ENCODE data around the gene MMD2.
"Not testable (repeated sequence)": the region's sequence is repeated elsewhere in the genome, so short reads cannot be mapped to it uniquely, and the experiment has no call there.

Gene MMD2

GRCh38 chr7:4975626-4976025 is 16.6 kb upstream of the MMD2 start:
- not testable (repeated sequence) for H2BK120ac ChIP-seq (ENCODE audit: low read depth, low read length); H3K14ac ChIP-seq (ENCODE audit: low read length); H3K9ac ChIP-seq (ENCODE audit: low read depth, low read length, poor library complexity); H2AFZ ChIP-seq (ENCODE audit: low read length); DNase-seq (ENCODE audit: low spot score); H4K91ac ChIP-seq (ENCODE audit: low read depth, low read length, poor library complexity); H3K27me3 ChIP-seq (ENCODE audit: control insufficient read depth in 3 of 3, insufficient read depth in 3 of 3, low read depth in 1 of 3, low read length in 3 of 3); H3K18ac ChIP-seq (ENCODE audit: low read length); H3K4me3 ChIP-seq (ENCODE audit: low read length in 2 of 2); H2BK5ac ChIP-seq (ENCODE audit: low read length); H3K79me1 ChIP-seq (ENCODE audit: low read depth, low read length); H3K9me3 ChIP-seq (replicated peaks in 1 of 2; ENCODE audit: control insufficient read depth in 2 of 2, insufficient read depth in 1 of 2, low read depth in 1 of 2, low read length in 2 of 2); H3K4ac ChIP-seq (ENCODE audit: low read length); H3K23ac ChIP-seq (ENCODE audit: low read depth, low read length, poor library complexity); H3K4me2 ChIP-seq (ENCODE audit: insufficient read depth, low read length, poor library complexity, severe bottlenecking); H2BK12ac ChIP-seq (ENCODE audit: low read length); H3K4me1 ChIP-seq (ENCODE audit: control insufficient read depth in 2 of 2, insufficient read depth in 1 of 2, low read depth in 1 of 2, low read length in 2 of 2); H2BK15ac ChIP-seq (ENCODE audit: low read length); H2AK5ac ChIP-seq (ENCODE audit: low read depth, low read length); H3K27ac ChIP-seq (replicated peaks; ENCODE audit: low read length); H4K8ac ChIP-seq (ENCODE audit: low read depth, low read length)
- peaks cover 6 to 46% of the 10 kb centered on the region in 2 donors for H3K36me3 ChIP-seq (replicated peaks in 1 of 2; ENCODE audit: control insufficient read depth in 2 of 2, insufficient read depth in 2 of 2, low read length in 2 of 2)
- WGBS, 2 donors (ENCODE audit: extremely low coverage in 2 of 2, insufficient read length in 2 of 2, insufficient replicate concordance in 1 of 2): no CpG with 5 or more reads among the region's 13 CpGs

- Histone ChIP-seq H3K4me1 (ENCODE audit: control insufficient read depth in 2 of 2, insufficient read depth in 1 of 2, low read depth in 1 of 2, low read length in 2 of 2) (no peaks in the 10 kb centered on the region), H3K9me3 (replicated peaks in 1 of 2; ENCODE audit: control insufficient read depth in 2 of 2, insufficient read depth in 1 of 2, low read depth in 1 of 2, low read length in 2 of 2) (no peaks in the 10 kb centered on the region), H3K23ac (ENCODE audit: low read depth, low read length, poor library complexity) (peak overlapping the region; percentile 100), H3K4me3 (ENCODE audit: low read length in 2 of 2) (peak overlapping the region; percentile 80 to 95), H2AFZ (ENCODE audit: low read length) (peak overlapping the region; percentile 95), H3K27ac (replicated peaks; ENCODE audit: low read length) (peak overlapping the region; percentile 67), H2BK12ac (ENCODE audit: low read length) (no peak overlapping the region), H2AK5ac (ENCODE audit: low read depth, low read length) (no peak overlapping the region), H3K9ac (ENCODE audit: low read depth, low read length, poor library complexity) (peak overlapping the region; percentile 97), H3K4ac (ENCODE audit: low read length) (no peak overlapping the region), H3K27me3 (ENCODE audit: control insufficient read depth in 3 of 3, insufficient read depth in 3 of 3, low read depth in 1 of 3, low read length in 3 of 3) (no peaks in the 10 kb centered on the region), H3K14ac (ENCODE audit: low read length) (no peak overlapping the region), H4K8ac (ENCODE audit: low read depth, low read length) (peak overlapping the region; percentile 82), H4K91ac (ENCODE audit: low read depth, low read length, poor library complexity) (no peak overlapping the region), H3K36me3 (replicated peaks in 1 of 2; ENCODE audit: control insufficient read depth in 2 of 2, insufficient read depth in 2 of 2, low read length in 2 of 2) (peaks cover 6 to 29% of the 10 kb centered on the region in 2 donors), H3K79me1 (ENCODE audit: low read depth, low read length) (peaks cover 3% of the 10 kb centered on the region), H2BK15ac (ENCODE audit: low read length) (no peak overlapping the region), H3K18ac (ENCODE audit: low read length) (no peak overlapping the region), H2BK5ac (ENCODE audit: low read length) (no peak overlapping the region), H2BK120ac (ENCODE audit: low read depth, low read length) (no peak overlapping the region), H3K4me2 (ENCODE audit: insufficient read depth, low read length, poor library complexity, severe bottlenecking) (peak overlapping the region; percentile 80)
- DNase-seq (ENCODE audit: low spot score): peak; percentile 92
- WGBS, 2 donors (ENCODE audit: extremely low coverage in 2 of 2, insufficient read length in 2 of 2, insufficient replicate concordance in 1 of 2): no CpG with 5 or more reads among the region's 41 CpGs
These were observed 14.8 kb upstream of the MMD2 start for GRCh38 chr7:4973728-4974198.

GRCh38 chr7:4972446-4972845 is 13.5 kb upstream of the MMD2 start:
- no CpG with 5 or more reads among the region's 10 CpGs for WGBS, 2 donors (ENCODE audit: extremely low coverage in 2 of 2, insufficient read length in 2 of 2, insufficient replicate concordance in 1 of 2)
- H3K9me3 ChIP-seq (replicated peaks in 1 of 2; ENCODE audit: control insufficient read depth in 2 of 2, insufficient read depth in 1 of 2, low read depth in 1 of 2, low read length in 2 of 2); H4K91ac ChIP-seq (ENCODE audit: low read depth, low read length, poor library complexity); DNase-seq (ENCODE audit: low spot score); H3K27me3 ChIP-seq (ENCODE audit: control insufficient read depth in 3 of 3, insufficient read depth in 3 of 3, low read depth in 1 of 3, low read length in 3 of 3); H3K4me1 ChIP-seq (ENCODE audit: control insufficient read depth in 2 of 2, insufficient read depth in 1 of 2, low read depth in 1 of 2, low read length in 2 of 2); H2BK120ac ChIP-seq (ENCODE audit: low read depth, low read length); H2BK12ac ChIP-seq (ENCODE audit: low read length); H4K8ac ChIP-seq (ENCODE audit: low read depth, low read length); H3K23ac ChIP-seq (ENCODE audit: low read depth, low read length, poor library complexity); H3K9ac ChIP-seq (ENCODE audit: low read depth, low read length, poor library complexity); H2AK5ac ChIP-seq (ENCODE audit: low read depth, low read length); H3K27ac ChIP-seq (replicated peaks; ENCODE audit: low read length); H2BK15ac ChIP-seq (ENCODE audit: low read length); H3K4me3 ChIP-seq (ENCODE audit: low read length in 2 of 2); H3K79me1 ChIP-seq (ENCODE audit: low read depth, low read length); H2AFZ ChIP-seq (ENCODE audit: low read length); H3K18ac ChIP-seq (ENCODE audit: low read length); H2BK5ac ChIP-seq (ENCODE audit: low read length); H3K14ac ChIP-seq (ENCODE audit: low read length); H3K4me2 ChIP-seq (ENCODE audit: insufficient read depth, low read length, poor library complexity, severe bottlenecking); H3K4ac ChIP-seq (ENCODE audit: low read length): not testable (repeated sequence)
- peaks cover 1 to 15% of the 10 kb centered on the region in 2 donors for H3K36me3 ChIP-seq (replicated peaks in 1 of 2; ENCODE audit: control insufficient read depth in 2 of 2, insufficient read depth in 2 of 2, low read length in 2 of 2)

DNA sequence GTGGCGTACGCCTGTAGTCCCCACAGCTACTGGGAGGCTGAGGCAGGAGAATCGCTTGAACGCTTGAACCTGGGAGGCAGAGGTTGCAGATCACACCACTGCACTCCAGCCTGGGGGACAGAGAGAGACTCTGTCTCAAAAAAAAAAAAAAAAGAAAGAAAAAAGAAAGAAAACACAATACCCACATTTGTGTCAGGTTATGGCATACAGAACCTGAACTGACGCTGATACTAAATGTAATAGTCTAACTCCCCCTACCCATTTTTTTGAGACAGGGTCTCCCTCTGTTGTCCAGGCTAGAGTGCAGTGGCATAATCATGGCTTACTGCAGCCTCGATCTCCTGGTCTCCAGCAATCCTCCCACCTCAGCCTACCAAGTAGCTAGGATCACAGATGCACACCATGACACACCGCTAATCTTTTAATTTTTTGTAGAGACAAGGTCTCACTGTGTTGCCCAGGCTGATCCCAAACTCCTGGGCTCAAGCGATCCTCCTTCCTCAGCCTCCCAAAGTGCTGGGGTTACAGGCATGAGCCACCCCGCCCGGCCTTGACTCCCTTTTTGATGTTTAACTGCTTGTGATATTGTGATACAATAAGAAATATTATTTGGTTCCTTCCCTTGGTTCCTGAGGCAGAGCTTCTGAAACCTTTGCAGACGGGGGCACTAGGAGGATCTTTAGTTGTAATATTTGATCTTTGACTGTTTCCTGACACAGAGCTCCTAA is 6.5 kb upstream of the MMD2 start:
- no peak overlapping the region for H2AK5ac ChIP-seq (ENCODE audit: low read depth, low read length)
- WGBS, 2 donors (ENCODE audit: extremely low coverage in 2 of 2, insufficient read length in 2 of 2, insufficient replicate concordance in 1 of 2): no CpG with 5 or more reads among the region's 11 CpGs

More for the DNA sequence above, 6.5 kb upstream of the MMD2 start:
- Histone ChIP-seq H2BK15ac (ENCODE audit: low read length) (no peak overlapping the region), H3K4me1 (ENCODE audit: control insufficient read depth in 2 of 2, insufficient read depth in 1 of 2, low read depth in 1 of 2, low read length in 2 of 2) (no peaks in the 10 kb centered on the region), H3K4ac (ENCODE audit: low read length) (no peak overlapping the region), H3K9ac (ENCODE audit: low read depth, low read length, poor library complexity) (no peak overlapping the region), H2BK12ac (ENCODE audit: low read length) (no peak overlapping the region), H3K36me3 (replicated peaks in 1 of 2; ENCODE audit: control insufficient read depth in 2 of 2, insufficient read depth in 2 of 2, low read length in 2 of 2) (no peaks in the 10 kb centered on the region), H3K4me3 (ENCODE audit: low read length in 2 of 2) (no peak overlapping the region), H2BK5ac (ENCODE audit: low read length) (no peak overlapping the region), H3K27ac (replicated peaks; ENCODE audit: low read length) (no peak overlapping the region), H2BK120ac (ENCODE audit: low read depth, low read length) (no peak overlapping the region), H3K9me3 (replicated peaks in 1 of 2; ENCODE audit: control insufficient read depth in 2 of 2, insufficient read depth in 1 of 2, low read depth in 1 of 2, low read length in 2 of 2) (peaks cover 0 to 2% of the 10 kb centered on the region in 2 donors), H3K79me1 (ENCODE audit: low read depth, low read length) (no peaks in the 10 kb centered on the region), H3K23ac (ENCODE audit: low read depth, low read length, poor library complexity) (no peak overlapping the region), H2AFZ (ENCODE audit: low read length) (no peak overlapping the region), H3K4me2 (ENCODE audit: insufficient read depth, low read length, poor library complexity, severe bottlenecking) (no peak overlapping the region), H4K91ac (ENCODE audit: low read depth, low read length, poor library complexity) (no peak overlapping the region), H3K27me3 (ENCODE audit: control insufficient read depth in 3 of 3, insufficient read depth in 3 of 3, low read depth in 1 of 3, low read length in 3 of 3) (peaks cover 0 to 14% (median 0%) of the 10 kb centered on the region in 3 experiments), H3K18ac (ENCODE audit: low read length) (no peak overlapping the region), H3K14ac (ENCODE audit: low read length) (no peak overlapping the region), H4K8ac (ENCODE audit: low read depth, low read length) (no peak overlapping the region)
- no peak for DNase-seq (ENCODE audit: low spot score)
